HepG2 (cell line): ENCODE results near the gene ANKRD6. TPM values are rescaled to one million over a fixed set of nuclear protein-coding genes. Genes with fewer than 3 reads are reported as not detected.

Experiments used
- ATAC-seq: fragments of 200-7000 bp; cut with Tn5 transposase; 3 replicates; pipeline ENCODE4 v1.9.1; 2020; ENCODE audit warnings: mild to moderate bottlenecking, moderate library complexity
- BruUV-seq: library from RNA; stranded (reverse); fragments of 400-500 nt; replicated peaks from 2 replicates; lab custom pipeline; 2021; lab: Mats Ljungman, UMichigan
- CTCF ChIA-PET: fragments of 300-600 bp; formaldehyde crosslinking; extraction: SDS; loops from one replicate; lab custom pipeline; 2021; ENCODE audit warnings: low total read pairs, inconsistent platforms, low intra/inter-chr PET ratio; lab: Yijun Ruan, JAX
- POLR2A ChIA-PET: fragments of 350-600 bp; sonication (Branson Sonifier 250); formaldehyde crosslinking; loops from one replicate; lab custom pipeline; 2020; ENCODE audit warnings: antibody characterized with exemption, inconsistent platforms; lab: Yijun Ruan, JAX
- DNase-seq: peaks from one replicate; pipeline ENCODE4 v3.0.0-alpha.2; 2015; ENCODE audit warnings: low spot score
- FAIRE-seq: peaks from 3 replicates; lab custom pipeline; 2011; peaks lifted over from hg19 to GRCh38; lab: Jason Lieb, UNC
- H2AFZ ChIP-seq: one replicate; pipeline ENCODE4 v1.6.1; 2011; ENCODE audit warnings: low read length, inconsistent platforms
- H3K27ac ChIP-seq: fragments of 300-600 bp; 3 replicates; pipeline ENCODE4 v1.8.0; 2011; ENCODE audit warnings: mixed run types, mild to moderate bottlenecking, mixed read lengths, low read length, inconsistent platforms; ENCODE audit not compliant: insufficient read depth; ENCODE audit errors: extremely low read length
- H3K27me3 ChIP-seq, 2 experiments: fragments of 200-600 bp in 1 of 2; 2 replicates in 1 of 2; 3 replicates in 1 of 2; pipeline versions ENCODE4 v1.6.0 to v1.8.0; 2011; ENCODE audit warnings: low read length in 2 of 2, mild to moderate bottlenecking in 2 of 2, moderate library complexity in 2 of 2, inconsistent platforms in 1 of 2; ENCODE audit not compliant: insufficient read depth in 2 of 2, control insufficient read depth in 1 of 2
- H3K36me3 ChIP-seq, 2 experiments: fragments of 200-600 bp in 1 of 2; replicated peaks in 1 of 2; 2 replicates in 1 of 2; 3 replicates in 1 of 2; pipeline versions ENCODE4 v1.5.1 to v1.8.0; 2011; ENCODE audit warnings: low read length in 2 of 2, inconsistent platforms in 1 of 2; ENCODE audit not compliant: insufficient read depth in 2 of 2, control insufficient read depth in 1 of 2
- H3K4me1 ChIP-seq: 2 replicates; pipeline ENCODE4 v1.5.1; 2012; ENCODE audit warnings: low read length, inconsistent platforms; ENCODE audit not compliant: insufficient read depth
- H3K4me2 ChIP-seq: 2 replicates; pipeline ENCODE4 v1.6.0; 2011; ENCODE audit warnings: low read depth, low read length, inconsistent platforms
- H3K4me3 ChIP-seq, 3 experiments: fragments of 200-600 bp in 1 of 3; sonication (generic), shearing (Covaris generic) in 1 of 3; replicated peaks in 1 of 3; 2 replicates each; pipeline ENCODE4 v1.5.1; 2011 to 2016; ENCODE audit warnings: low read length in 3 of 3, inconsistent platforms in 2 of 3, low read depth in 2 of 3, mild to moderate bottlenecking in 2 of 3, control low read depth in 1 of 3, mixed read lengths in 1 of 3; ENCODE audit not compliant: insufficient read depth in 1 of 3
- H3K79me2 ChIP-seq: one replicate; pipeline ENCODE4 v1.6.1; 2011; ENCODE audit warnings: low read length, inconsistent platforms; ENCODE audit not compliant: insufficient read depth
- H3K9ac ChIP-seq: 2 replicates; pipeline ENCODE4 v1.6.0; 2011; ENCODE audit warnings: mild to moderate bottlenecking, low read depth, low read length, inconsistent platforms; ENCODE audit not compliant: insufficient read depth
- H3K9me3 ChIP-seq: 2 replicates; pipeline ENCODE4 v1.5.1; 2012; ENCODE audit warnings: mild to moderate bottlenecking, low read length
- H4K20me1 ChIP-seq: 2 replicates; pipeline ENCODE4 v1.6.0; 2011; ENCODE audit warnings: inconsistent platforms, mild to moderate bottlenecking, low read length, moderate library complexity; ENCODE audit not compliant: insufficient read depth
- AHDC1 ChIP-seq: sonication (generic); formaldehyde crosslinking; IDR thresholded peaks from 2 replicates; pipeline ENCODE4 v1.5.1; 2020; ENCODE audit warnings: mild to moderate bottlenecking, missing genetic modification reagents, borderline replicate concordance
- ATAD3A ChIP-seq: sonication (generic); formaldehyde crosslinking; IDR thresholded peaks from 2 replicates; pipeline ENCODE4 v1.4.0; 2020; ENCODE audit warnings: missing genetic modification reagents
- KMT2B ChIP-seq: IDR thresholded peaks from 2 replicates; pipeline ENCODE4 v1.6.1; 2016; ENCODE audit warnings: missing genetic modification reagents, missing compliant biosample characterization
- MAFK ChIP-seq, 2 experiments: IDR thresholded peaks in 1 of 2; conservative IDR thresholded peaks in 1 of 2; 2 replicates each; pipeline ENCODE4 v1.6.1; 2011; ENCODE audit warnings: improper control_type of control experiment in 2 of 2, low read length in 2 of 2
- RNF2 ChIP-seq: fragments of 450-650 bp; conservative IDR thresholded peaks from 2 replicates; pipeline ENCODE4 v1.6.1; 2016; ENCODE audit warnings: low read depth
- SATB2 ChIP-seq: sonication (generic); formaldehyde crosslinking; IDR thresholded peaks from 2 replicates; pipeline ENCODE4 v1.5.0; 2020; ENCODE audit warnings: missing genetic modification reagents
- SOX13 ChIP-seq, 3 experiments: fragments of 450-650 bp in 1 of 3; sonication (generic) in 1 of 3; formaldehyde crosslinking in 1 of 3; IDR thresholded peaks in 2 of 3; conservative IDR thresholded peaks in 1 of 3; 2 replicates each; pipeline versions ENCODE4 v1.5.0 to v1.6.1; 2016 to 2020; ENCODE audit warnings: antibody characterized with exemption in 1 of 3, mild to moderate bottlenecking in 1 of 3, missing compliant biosample characterization in 1 of 3, missing genetic modification reagents in 1 of 3, moderate library complexity in 1 of 3
- ZMAT5 ChIP-seq: sonication (generic); formaldehyde crosslinking; IDR thresholded peaks from 2 replicates; pipeline ENCODE4 v1.5.0; 2020; ENCODE audit warnings: mild to moderate bottlenecking, low read depth, missing genetic modification reagents, borderline replicate concordance
- ZNF362 ChIP-seq: sonication (generic); formaldehyde crosslinking; IDR thresholded peaks from 2 replicates; pipeline ENCODE4 v1.4.0; 2020; ENCODE audit warnings: missing genetic modification reagents, mild to moderate bottlenecking, borderline replicate concordance
- ZNF724P ChIP-seq: sonication (generic); formaldehyde crosslinking; IDR thresholded peaks from 2 replicates; pipeline ENCODE4 v1.8.0; 2022; ENCODE audit warnings: missing genetic modification reagents, borderline replicate concordance
- WGBS: methylation state at CpG from one replicate; pipeline ENCODE4 v1.1.6; 2017; ENCODE audit warnings: low lambda C conversion rate; 5-methylcytosine and 5-hydroxymethylcytosine counted together
- in situ Hi-C: cut with HindIII; loops from 2 replicates; pipeline ENCODE4 v1.10.0; 2017; ENCODE audit warnings: low pct_unique_long_range_greater_than_20kb; ENCODE audit not compliant: extremely low pct_ligation_motif_present
- intact Hi-C: fragments of 100-400 bp; cut with micrococcal nuclease; formaldehyde crosslinking; loops from one replicate; pipeline ENCODE4 v1.10.0; 2022; ENCODE audit not compliant: unreplicated experiment
- polyA plus RNA-seq, 8 experiments: library from polyadenylated mRNA; depleted of rRNA in 3 of 8; stranded (reverse) in 7 of 8; unstranded in 1 of 8; fragments of >200 nt; fragmentation: Illumina TruSeq in 4 of 8; extraction: Trizol in 4 of 8; gene quantifications; 2 replicates each; pipeline versions ENCODE4 v1.2.1 to v1.2.3, GENCODE V29; 2011 to 2016; ENCODE audit warnings: low read depth in 4 of 8, missing spikeins in 1 of 8, mixed read lengths in 1 of 8; ENCODE audit not compliant: insufficient read depth in 1 of 8
- total RNA-seq, 5 experiments: library from RNA; depleted of rRNA; stranded (reverse); fragments of >200 nt; fragmentation: Illumina TruSeq; extraction: Trizol; gene quantifications; 2 replicates each; pipeline ENCODE4 v1.2.3, GENCODE V29; 2016; ENCODE audit warnings: low read depth in 1 of 5

Gene ANKRD6
- total and polyA plus RNA-seq, 2 of the 13 experiments (the other 11 are each of a cell fraction or from before 2014, with no cell fraction given): 0.18 to 0.36 TPM

GRCh38 chr6:89443658-89444057 lies 10.7 kb downstream of the ANKRD6 start:
- Histone ChIP-seq H3K4me1 (no peaks in the 10 kb centered on the region), H2AFZ (no peak overlapping the region), H3K36me3 (no peaks in the 10 kb centered on the region), H3K27me3 (no peaks in the 10 kb centered on the region), H3K4me2 (no peak overlapping the region), H3K79me2 (no peaks in the 10 kb centered on the region), H3K9ac (no peak overlapping the region), H4K20me1 (no peaks in the 10 kb centered on the region), H3K27ac (no peak overlapping the region), H3K4me3 (no peak overlapping the region), H3K9me3 (no peaks in the 10 kb centered on the region)
- intact Hi-C loops: no loop called here
- TF ChIP-seq SATB2 (CRISPR knock-in tag): no peak
- no peak for TF ChIP-seq MAFK (conservative IDR thresholded peaks at IDR 0.05 in 1 of 2, IDR thresholded peaks at IDR 0.05 in 1 of 2; ENCODE audit: low read length in 2 of 2)
- TF ChIP-seq RNF2: no peak
- no peak for TF ChIP-seq SOX13 (IDR thresholded peaks at IDR 0.05)
- no peak for TF ChIP-seq SOX13 (CRISPR knock-in tag; conservative IDR thresholded peaks at IDR 0.05 in 1 of 2, IDR thresholded peaks at IDR 0.05 in 1 of 2)
- no peak for TF ChIP-seq ZMAT5 (CRISPR knock-in tag)
- no peak for TF ChIP-seq ZNF724P (CRISPR knock-in tag)
- no peak for TF ChIP-seq ATAD3A (CRISPR knock-in tag)
- no peak for TF ChIP-seq KMT2B (CRISPR knock-in tag)
- TF ChIP-seq AHDC1 (CRISPR knock-in tag): no peak
- no peak for TF ChIP-seq ZNF362 (CRISPR knock-in tag)
- 47% methylated on average over 5 of the region's 5 CpGs for WGBS
- in situ Hi-C loops: no loop called here
- CTCF ChIA-PET: no interaction called here
- POLR2A ChIA-PET: no interaction called here
- DNase-seq (no peak), FAIRE-seq (no peak), ATAC-seq (no peak)
- BruUV-seq: no TSS peak
